BE2C (cell line): Measurements from ENCODE around the gene PTMA.

Source experiments
- DNase-seq: peaks from one replicate; pipeline ENCODE4 v3.0.0-alpha.2; 2020
- H3K27me3 ChIP-seq: fragments of 250-450 bp; sonication (Bioruptor Pico); 2 replicates; pipeline ENCODE4 v1.5.1; 2020; ENCODE audit warnings: mild to moderate bottlenecking
- H3K36me3 ChIP-seq: fragments of 250-450 bp; sonication (Bioruptor Pico); 2 replicates; pipeline ENCODE4 v1.5.1; 2020; ENCODE audit warnings: mild to moderate bottlenecking
- H3K4me1 ChIP-seq: fragments of 250-450 bp; sonication (Bioruptor Pico); 2 replicates; pipeline ENCODE4 v1.5.1; 2020
- H3K4me3 ChIP-seq: 2 replicates; pipeline ENCODE4 v1.5.1; 2011; ENCODE audit warnings: low read depth, low read length
- H3K9me3 ChIP-seq: fragments of 250-450 bp; sonication (Bioruptor Pico); 2 replicates; pipeline ENCODE4 v1.5.1; 2020
- CTCF ChIP-seq: IDR thresholded peaks from 2 replicates; pipeline ENCODE4 v1.5.1; 2012; ENCODE audit warnings: mild to moderate bottlenecking, low read depth, low read length

PTMA gene

DNA sequence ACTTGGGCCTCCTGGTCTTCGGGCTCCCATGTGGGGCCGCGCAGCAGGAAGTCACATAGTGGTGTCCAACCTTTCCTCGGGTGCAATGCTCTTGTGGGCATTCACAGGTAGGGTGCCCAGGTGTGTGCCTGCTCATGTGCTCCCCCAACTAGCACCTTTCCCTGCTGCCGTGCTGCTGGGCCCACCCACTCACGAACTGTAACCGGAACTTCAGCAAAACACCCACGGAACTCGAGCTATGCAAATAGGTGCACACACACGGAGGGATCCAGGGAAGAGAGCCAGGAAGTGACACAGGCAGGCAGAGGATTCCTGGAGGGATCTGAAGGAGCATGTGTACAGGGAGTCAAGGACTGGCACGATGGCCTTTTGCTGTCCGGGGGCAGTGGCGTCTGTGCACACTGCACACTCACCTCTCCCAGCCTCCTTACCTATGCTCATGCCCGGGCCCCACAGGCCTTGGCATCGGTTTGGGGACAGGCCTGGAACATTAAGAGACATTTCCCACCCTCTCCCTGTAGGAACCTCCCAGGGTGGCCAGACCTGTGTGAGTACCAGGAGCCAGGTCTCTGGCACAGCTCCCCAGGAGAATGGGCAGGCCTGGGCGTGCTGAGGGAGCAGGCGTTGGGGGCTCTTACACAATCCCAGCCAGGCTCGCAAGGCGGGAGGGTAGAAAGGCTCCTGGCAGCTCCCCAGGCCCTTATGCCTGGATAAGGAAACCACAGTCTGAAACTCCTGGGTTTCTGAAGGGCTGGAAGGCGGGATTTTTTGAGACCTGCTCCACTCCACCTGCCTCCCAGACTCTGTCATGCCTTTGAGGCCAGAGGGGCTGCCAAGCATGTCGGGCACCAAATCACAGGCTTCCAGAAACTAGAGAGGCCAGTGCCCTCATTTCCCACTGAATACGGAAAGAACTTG is 6.6 kb upstream of the PTMA start:
- Histone ChIP-seq H3K27me3 (no peaks in the 10 kb centered on the region), H3K9me3 (no peaks in the 10 kb centered on the region), H3K4me1 (no peaks in the 10 kb centered on the region), H3K36me3 (no peaks in the 10 kb centered on the region), H3K4me3 (no peak overlapping the region)
- no peak for TF ChIP-seq CTCF
- no peak for DNase-seq

DNA sequence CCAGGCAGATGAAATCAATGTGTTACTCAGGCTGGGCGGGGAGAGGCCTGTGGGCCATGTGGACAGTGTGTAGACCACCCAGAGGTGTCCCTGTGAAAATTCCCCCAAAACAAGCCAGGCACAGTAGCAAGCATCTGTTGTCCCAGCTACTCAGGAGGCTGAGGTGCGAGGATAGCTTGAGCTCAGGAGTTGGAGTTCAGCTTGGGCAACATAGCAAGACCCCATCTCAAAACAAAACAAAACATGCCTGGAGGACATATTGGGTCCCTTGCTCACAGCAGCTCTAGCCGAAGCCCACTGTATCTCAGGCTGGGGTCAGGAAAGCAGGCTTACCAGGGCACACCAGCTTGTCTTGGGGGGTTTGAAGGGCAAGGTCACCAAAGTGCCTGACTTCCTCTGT is 4.3 kb upstream of the PTMA start:
- Histone ChIP-seq H3K4me1 (no peaks in the 10 kb centered on the region), H3K27me3 (no peaks in the 10 kb centered on the region), H3K36me3 (peaks cover 6% of the 10 kb centered on the region), H3K9me3 (no peaks in the 10 kb centered on the region), H3K4me3 (no peak overlapping the region)
- no peak for DNase-seq
- no peak for TF ChIP-seq CTCF

- Histone ChIP-seq H3K4me1 (no peaks in the 10 kb centered on the region), H3K4me3 (peak overlapping the region; percentile 93), H3K9me3 (no peaks in the 10 kb centered on the region), H3K27me3 (no peaks in the 10 kb centered on the region), H3K36me3 (peaks cover 34% of the 10 kb centered on the region)
- TF ChIP-seq CTCF, result peak; percentile 91
- DNase-seq, result peak; percentile 98
Measured at GRCh38 chr2:231706731-231707624, 1.3 kb upstream of the PTMA start.

DNA sequence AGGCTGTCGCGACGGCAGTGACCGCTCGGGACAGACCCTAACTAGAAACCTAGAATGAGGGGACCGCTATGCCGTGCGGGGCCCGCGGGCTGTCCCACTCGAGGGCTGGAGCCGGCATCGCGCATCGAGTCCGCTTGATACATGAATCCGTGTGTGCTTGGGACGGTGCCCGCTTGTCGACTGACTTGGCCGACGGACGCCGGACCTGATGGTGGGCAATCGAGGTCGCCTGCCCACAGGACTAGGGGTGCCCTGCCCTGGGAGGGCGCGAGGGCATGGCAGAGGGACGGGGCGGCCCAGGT is 749 bp upstream of the PTMA start:
- Histone ChIP-seq H3K4me3 (peak overlapping the region; percentile 93), H3K27me3 (no peaks in the 10 kb centered on the region), H3K4me1 (no peaks in the 10 kb centered on the region), H3K9me3 (no peaks in the 10 kb centered on the region), H3K36me3 (peaks cover 40% of the 10 kb centered on the region)
- DNase-seq, result peak; percentile 72
- TF ChIP-seq CTCF, result no peak

DNA sequence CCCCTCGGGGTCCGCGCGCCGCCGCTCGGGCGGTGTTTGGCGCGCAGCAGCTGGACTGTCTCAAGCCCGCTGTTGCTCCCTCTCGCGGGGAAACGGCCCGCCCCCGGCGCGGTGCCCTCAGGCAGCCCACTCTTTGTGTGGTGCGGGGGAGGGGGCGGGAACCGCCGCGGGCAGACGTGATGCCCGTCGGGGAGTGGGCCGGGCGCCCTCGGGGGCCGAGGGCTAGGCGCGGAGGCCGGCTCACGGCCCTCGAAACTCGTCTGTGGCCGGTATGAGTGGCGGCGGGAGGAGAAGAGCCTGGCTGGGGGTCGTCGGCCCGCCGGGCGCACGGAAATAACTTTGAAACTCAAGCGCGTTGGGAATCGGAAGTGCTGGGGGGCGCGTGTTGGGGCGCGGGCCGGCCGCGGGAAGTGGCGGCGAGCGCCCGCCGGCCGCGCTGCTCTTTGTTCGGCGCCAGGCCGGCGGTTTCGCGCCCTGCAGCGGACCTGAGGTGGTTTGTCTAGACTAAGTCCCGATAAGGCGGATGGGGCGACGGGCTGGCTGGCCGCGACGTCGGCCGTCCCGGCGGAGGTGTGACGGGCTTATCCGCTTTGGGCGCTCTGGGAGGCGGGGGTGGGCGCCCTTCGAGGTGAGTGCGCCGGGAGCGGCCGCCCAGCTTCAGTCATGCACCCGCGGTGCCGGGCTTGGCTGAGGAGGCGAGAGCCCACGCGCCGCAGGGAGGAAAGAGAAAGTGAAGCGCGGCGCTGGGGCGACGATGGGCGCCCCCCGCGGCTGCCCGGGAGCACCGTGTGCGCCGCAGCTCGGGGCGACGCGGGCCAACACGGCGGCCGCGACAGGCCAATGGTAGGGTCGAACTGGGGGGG is 679 bp downstream of the PTMA start:
- peak; percentile 58 for DNase-seq
- Histone ChIP-seq H3K4me1 (peaks cover 4% of the 10 kb centered on the region; the same call in 1 of the 2 replicates), H3K9me3 (no peaks in the 10 kb centered on the region), H3K36me3 (peaks cover 48% of the 10 kb centered on the region), H3K4me3 (peak overlapping the region; percentile 99), H3K27me3 (no peaks in the 10 kb centered on the region)
- TF ChIP-seq CTCF, result no peak
